Mucosa of gallbladder (tissue), 1 donor: Measurements from ENCODE around the gene IGSF21. TPM values are rescaled to one million over a fixed set of nuclear protein-coding genes. Genes with fewer than 3 reads are reported as not detected.

Experiments
- DNase-seq: peaks from one replicate; pipeline ENCODE4 v3.0.0-alpha.2; 2020; ENCODE audit warnings: low spot score
- total RNA-seq: library from RNA; stranded (reverse); gene quantifications from one replicate; pipeline ENCODE4 v1.2.1, GENCODE V29; 2021
- donor health status: DM: no; HTN: no; CAD: no.

The IGSF21 gene
- total RNA-seq, 1 donor from 2014 or later: 7.0 TPM

GRCh38 chr1:18178111-18178510, 70.5 kb downstream of the IGSF21 start:
- DNase-seq: no peak

- DNase-seq: no peak
Measured at GRCh38 chr1:18179009-18179408, 71.4 kb downstream of the IGSF21 start.

DNA sequence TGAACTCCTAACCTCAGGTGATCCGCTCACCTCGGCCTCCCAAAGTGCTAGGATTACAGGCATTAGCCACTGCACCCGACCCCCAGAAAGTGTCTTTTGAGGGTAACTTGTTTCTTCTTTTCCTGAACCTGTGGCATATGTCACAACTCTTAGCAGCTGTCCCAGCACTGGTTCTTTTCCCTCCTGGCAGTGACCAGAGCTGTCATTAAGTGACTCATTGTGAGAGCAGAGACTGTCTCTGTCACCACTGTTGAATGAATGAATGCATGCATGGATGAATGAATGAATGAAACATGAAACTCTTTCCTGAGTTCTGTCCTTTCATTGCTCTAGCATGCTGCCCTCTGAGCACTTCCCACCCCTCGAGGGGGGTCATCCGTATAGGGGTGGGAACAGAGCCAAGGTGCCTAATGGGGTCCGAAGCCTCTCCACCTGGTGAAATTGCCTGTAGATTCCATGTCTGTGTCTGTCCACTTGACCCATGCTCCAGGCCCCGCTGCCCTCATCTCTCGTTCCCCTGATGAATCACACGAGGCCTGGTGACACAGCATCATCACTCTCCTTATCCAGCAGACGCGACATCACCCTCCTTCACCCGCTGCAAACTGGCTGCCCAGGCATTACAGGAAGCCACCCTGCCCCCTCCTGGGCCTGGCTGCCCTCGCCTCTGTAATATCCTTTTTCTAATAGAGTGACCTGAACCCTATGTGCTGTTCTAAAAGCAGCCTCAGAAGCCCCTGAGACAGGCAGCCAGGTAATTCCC, 75.0 kb downstream of the IGSF21 start:
- DNase-seq: no peak

GRCh38 chr1:18183533-18183932, 75.9 kb downstream of the IGSF21 start:
- no peak for DNase-seq

DNA sequence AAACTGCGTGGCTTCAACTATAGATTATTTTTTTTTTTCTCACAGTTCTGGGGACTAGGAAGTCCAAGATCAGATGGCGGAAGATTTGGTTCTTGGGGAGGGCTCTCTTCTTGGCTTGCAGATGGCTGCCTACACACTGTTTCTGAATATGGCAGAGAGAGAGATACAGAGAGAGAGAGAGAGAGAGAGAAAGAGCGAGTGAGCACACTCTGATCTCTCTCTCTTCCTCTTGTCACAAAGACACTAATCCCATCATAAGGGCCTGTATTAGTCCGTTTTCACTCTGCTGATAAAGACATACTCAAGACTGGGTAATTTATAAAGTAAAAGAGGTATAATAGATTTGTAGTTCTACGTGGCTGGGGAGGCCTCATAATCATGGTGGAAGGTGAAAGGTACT, 79.5 kb downstream of the IGSF21 start:
- DNase-seq: no peak

- DNase-seq: no peak
Measured at GRCh38 chr1:18188820-18189517, 81.4 kb downstream of the IGSF21 start.

- DNase-seq: no peak
Measured at GRCh38 chr1:18190598-18190997, 83.0 kb downstream of the IGSF21 start.

GRCh38 chr1:18191037-18191436, 83.4 kb downstream of the IGSF21 start:
- DNase-seq: no peak

DNA sequence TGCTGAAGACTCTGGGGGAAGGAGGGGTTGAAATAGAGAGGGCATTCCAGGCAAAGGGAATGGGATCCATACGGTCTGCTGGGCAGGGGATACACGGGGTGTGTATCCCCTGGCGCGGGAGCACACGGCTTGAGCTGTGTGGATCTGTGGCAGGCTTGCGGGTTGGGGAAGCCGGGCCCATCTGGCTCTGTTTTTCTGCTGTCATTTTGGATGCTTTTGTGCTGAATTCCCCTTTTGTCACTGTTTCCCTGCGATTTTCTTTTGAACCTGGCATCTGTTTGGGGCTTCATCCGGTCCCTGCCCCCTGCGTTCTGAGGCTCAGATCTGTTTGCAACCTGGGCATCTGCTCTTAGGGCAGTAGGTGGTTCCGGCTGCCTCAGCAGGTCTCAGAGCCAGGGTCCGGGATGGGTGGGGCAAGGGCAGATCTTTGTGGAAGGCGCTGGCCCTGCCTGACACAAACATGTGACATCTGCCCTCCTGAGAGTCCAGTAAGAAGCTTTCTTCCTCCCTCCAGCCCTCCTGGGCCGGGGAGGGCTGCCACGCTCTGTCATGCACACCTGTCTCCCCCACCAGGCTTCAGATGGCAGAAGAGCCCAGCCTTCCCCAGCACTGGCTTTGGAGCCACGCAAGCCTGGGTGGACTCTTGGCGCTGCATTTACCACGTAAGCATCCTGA, 84.0 kb downstream of the IGSF21 start:
- DNase-seq: no peak

GRCh38 chr1:18192182-18192581, 84.6 kb downstream of the IGSF21 start:
- DNase-seq: no peak

GRCh38 chr1:18192974-18193373, 85.4 kb downstream of the IGSF21 start:
- no peak for DNase-seq

DNA sequence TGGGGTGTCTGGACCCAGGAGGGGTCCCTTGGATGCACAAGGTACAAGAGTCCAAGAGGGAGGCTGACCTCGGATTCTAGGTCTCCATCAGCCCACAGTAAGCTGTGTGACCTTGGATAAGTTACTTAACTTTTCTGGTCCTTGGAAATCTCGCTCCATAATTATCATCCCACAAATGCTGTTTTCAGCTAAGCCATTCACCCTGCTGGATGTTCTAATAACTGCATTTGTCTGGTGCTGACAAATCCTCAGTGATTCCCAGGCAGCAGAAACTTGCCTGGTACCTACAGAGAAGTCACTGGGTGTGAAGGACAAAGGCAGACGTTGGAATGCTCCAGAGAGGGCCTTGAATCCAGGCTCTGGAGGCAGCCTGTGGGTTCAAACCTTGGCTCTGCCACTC, 89.7 kb downstream of the IGSF21 start:
- no peak for DNase-seq

DNA sequence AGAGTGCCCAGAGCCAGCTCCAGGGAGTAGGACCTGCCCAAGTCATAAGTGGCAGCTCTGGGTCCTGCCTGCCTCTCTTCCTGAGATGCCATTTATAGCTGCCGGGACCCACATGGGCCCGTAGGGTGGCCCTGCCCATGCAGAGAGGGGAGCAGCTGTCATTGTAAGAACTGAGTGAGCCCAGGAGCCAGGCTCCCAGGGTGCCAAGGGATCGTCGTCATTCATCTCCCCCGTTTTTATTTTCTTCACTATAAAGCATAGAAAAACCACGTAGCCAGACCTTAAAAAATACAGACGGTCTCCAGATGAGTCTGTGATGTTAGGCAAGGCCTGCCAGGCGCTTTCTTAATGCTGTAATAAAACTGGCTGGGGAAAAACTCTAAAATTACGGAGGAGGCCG, 90.7 kb downstream of the IGSF21 start:
- peak; percentile 28 for DNase-seq

GRCh38 chr1:18199462-18199861, 91.9 kb downstream of the IGSF21 start:
- no peak for DNase-seq

- no peak for DNase-seq
Measured at GRCh38 chr1:18200136-18200717, 92.6 kb downstream of the IGSF21 start.

DNA sequence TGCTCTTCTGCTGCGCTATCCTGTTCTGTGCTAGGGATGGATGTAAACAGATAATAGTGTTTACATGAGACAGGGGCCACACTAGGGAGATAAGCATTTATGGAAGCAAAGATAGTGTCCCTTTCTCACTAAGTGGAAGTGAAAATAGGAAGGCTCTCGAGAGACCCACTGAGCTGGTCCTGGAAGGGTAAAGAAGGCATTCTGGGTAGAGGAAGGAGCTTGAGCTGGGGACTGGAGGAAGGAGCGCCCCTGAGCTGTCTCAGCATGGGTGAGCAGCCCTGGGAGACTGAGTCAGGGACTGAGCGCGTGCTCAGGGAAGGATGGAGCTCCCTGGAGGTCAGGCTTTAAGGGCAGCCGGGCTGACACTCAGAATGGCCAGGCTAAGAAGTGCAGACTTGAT, 93.3 kb downstream of the IGSF21 start:
- DNase-seq: no peak

DNA sequence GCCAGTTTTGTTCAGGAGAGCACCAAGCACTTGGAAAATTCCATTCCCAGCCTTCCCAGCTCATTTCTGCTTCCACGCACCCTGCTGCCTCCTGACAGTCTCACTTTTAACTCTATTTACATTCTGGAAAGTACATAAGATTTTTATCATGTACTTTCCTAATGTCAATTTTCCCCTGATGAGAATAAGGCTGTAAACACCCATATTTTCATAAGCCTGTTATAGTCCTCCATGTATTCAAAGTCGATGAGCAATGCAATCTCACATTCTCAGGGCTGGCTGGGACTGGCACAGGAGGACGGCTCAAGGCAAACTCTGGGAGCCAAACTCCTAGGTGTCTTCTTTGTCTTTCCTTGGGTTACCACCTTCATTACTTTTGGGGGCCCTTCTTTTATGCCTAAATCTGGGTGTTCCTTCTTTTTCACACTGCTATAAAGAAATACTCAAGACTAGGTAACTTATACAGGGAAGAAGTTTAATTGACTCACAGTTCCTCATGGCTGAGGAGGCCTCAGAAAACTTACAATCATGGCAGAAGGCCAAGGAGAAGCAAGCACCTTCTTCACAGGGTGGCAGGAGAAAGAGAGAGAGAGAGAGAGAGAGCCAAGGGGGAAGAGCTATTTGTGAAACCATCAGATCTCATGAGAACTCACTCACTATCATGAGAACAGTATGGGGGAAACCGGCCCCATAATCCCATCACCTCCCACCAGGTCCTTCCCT, 94.6 kb downstream of the IGSF21 start:
- DNase-seq: no peak

DNA sequence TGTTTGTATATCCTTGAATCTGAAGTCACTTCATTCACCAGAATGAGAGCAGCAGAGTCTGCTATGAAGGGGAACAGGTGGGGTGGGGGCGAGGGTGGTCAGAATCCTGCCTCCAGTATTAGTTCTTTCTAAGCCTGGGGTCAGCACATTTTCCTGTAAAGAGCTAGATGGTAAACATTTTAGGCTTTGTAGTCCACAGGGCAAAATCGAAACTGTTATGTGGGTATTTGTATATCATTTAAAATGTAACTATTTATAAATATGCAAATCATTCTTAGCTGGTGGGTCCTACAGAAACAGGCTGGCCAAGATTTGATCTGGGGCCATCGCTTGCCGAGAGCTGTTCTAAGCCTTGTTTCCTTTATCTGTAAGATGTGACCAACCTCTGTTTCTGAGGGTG, 96.0 kb downstream of the IGSF21 start:
- DNase-seq: no peak

- no peak for DNase-seq
Measured at GRCh38 chr1:18204575-18204974, 97.0 kb downstream of the IGSF21 start.

GRCh38 chr1:18205319-18205718, 97.7 kb downstream of the IGSF21 start:
- no peak for DNase-seq

- DNase-seq: no peak
Measured at GRCh38 chr1:18211764-18212163, 104.2 kb downstream of the IGSF21 start.
